HepG2 (cell line): Measurements from ENCODE around the gene SLX9. TPM values are rescaled to one million over a fixed set of nuclear protein-coding genes. Genes with fewer than 3 reads are reported as not detected.

Source experiments
- BCL6 ChIP-seq: IDR thresholded peaks from 2 replicates; pipeline ENCODE4 v1.6.1; 2016; ENCODE audit warnings: missing genetic modification reagents, missing compliant biosample characterization
- EEA1 ChIP-seq: sonication (generic); formaldehyde crosslinking; IDR thresholded peaks from 2 replicates; pipeline ENCODE4 v1.5.1; 2020; ENCODE audit warnings: mild to moderate bottlenecking, missing genetic modification reagents, borderline replicate concordance
- HDAC2 ChIP-seq: sonication (generic); formaldehyde crosslinking; IDR thresholded peaks from 2 replicates; pipeline ENCODE4 v1.4.0; 2020; ENCODE audit warnings: missing genetic modification reagents
- ISX ChIP-seq: sonication (generic); formaldehyde crosslinking; conservative IDR thresholded peaks from 2 replicates; pipeline ENCODE4 v1.5.0; 2020; ENCODE audit warnings: missing genetic modification reagents
- KAT2B ChIP-seq: fragments of 150-350 bp; IDR thresholded peaks from 2 replicates; pipeline ENCODE4 v1.6.1; 2014; ENCODE audit warnings: low read depth, low read length, borderline replicate concordance
- MEIS1 ChIP-seq: sonication (generic); formaldehyde crosslinking; IDR thresholded peaks from 2 replicates; pipeline ENCODE4 v1.9.0; 2021; ENCODE audit warnings: mild to moderate bottlenecking, missing genetic modification reagents, moderate library complexity, borderline replicate concordance
- PAF1 ChIP-seq: IDR thresholded peaks from 2 replicates; pipeline ENCODE4 v1.6.1; 2016; ENCODE audit warnings: missing genetic modification reagents, missing compliant biosample characterization
- POGZ ChIP-seq: sonication (generic); formaldehyde crosslinking; IDR thresholded peaks from 2 replicates; pipeline ENCODE4 v1.4.0; 2020; ENCODE audit warnings: mild to moderate bottlenecking, missing genetic modification reagents
- POLR2A ChIP-seq, 2 experiments: IDR thresholded peaks; 2 replicates each; pipeline ENCODE4 v1.6.1; 2011; ENCODE audit warnings: low read depth in 2 of 2, low read length in 2 of 2, mild to moderate bottlenecking in 1 of 2, moderate library complexity in 1 of 2; ENCODE audit not compliant: insufficient read depth in 1 of 2
- ZFP1 ChIP-seq: IDR thresholded peaks from 2 replicates; pipeline ENCODE4 v1.6.1; 2016
- ZNF121 ChIP-seq: sonication (generic); formaldehyde crosslinking; IDR thresholded peaks from 2 replicates; pipeline ENCODE4 v1.5.0; 2020; ENCODE audit warnings: mild to moderate bottlenecking, missing genetic modification reagents
- ZNF317 ChIP-seq: sonication (generic); formaldehyde crosslinking; IDR thresholded peaks from 2 replicates; pipeline ENCODE4 v1.5.0; 2020; ENCODE audit warnings: mild to moderate bottlenecking, missing genetic modification reagents
- ZNF713 ChIP-seq: sonication (generic); formaldehyde crosslinking; IDR thresholded peaks from 2 replicates; pipeline ENCODE4 v1.4.0; 2020; ENCODE audit warnings: mild to moderate bottlenecking, missing genetic modification reagents
- ZNF772 ChIP-seq: sonication (generic); formaldehyde crosslinking; IDR thresholded peaks from 2 replicates; pipeline ENCODE4 v1.5.0; 2020; ENCODE audit warnings: mild to moderate bottlenecking, missing genetic modification reagents
- polyA plus RNA-seq, 8 experiments: library from polyadenylated mRNA; depleted of rRNA in 3 of 8; stranded (reverse) in 7 of 8; unstranded in 1 of 8; fragments of >200 nt; fragmentation: Illumina TruSeq in 4 of 8; extraction: Trizol in 4 of 8; gene quantifications; 2 replicates each; pipeline versions ENCODE4 v1.2.1 to v1.2.3, GENCODE V29; 2011 to 2016; ENCODE audit warnings: low read depth in 4 of 8, missing spikeins in 1 of 8, mixed read lengths in 1 of 8; ENCODE audit not compliant: insufficient read depth in 1 of 8
- total RNA-seq, 5 experiments: library from RNA; depleted of rRNA; stranded (reverse); fragments of >200 nt; fragmentation: Illumina TruSeq; extraction: Trizol; gene quantifications; 2 replicates each; pipeline ENCODE4 v1.2.3, GENCODE V29; 2016; ENCODE audit warnings: low read depth in 1 of 5
- TF ChIP-seq, protein P1 (sequence below), 2 experiments: sonication (generic) in 1 of 2; formaldehyde crosslinking in 1 of 2; IDR thresholded peaks; 2 replicates each; pipeline versions ENCODE4 v1.6.1 to v1.9.0; 2014 to 2022; ENCODE audit warnings: antibody characterized with exemption in 1 of 2, borderline replicate concordance in 1 of 2, inconsistent platforms in 1 of 2, low read depth in 1 of 2, missing genetic modification reagents in 1 of 2
- TF ChIP-seq, protein P2 (sequence below): sonication (generic); formaldehyde crosslinking; IDR thresholded peaks from 2 replicates; pipeline ENCODE4 v1.8.1; 2023; ENCODE audit warnings: missing genetic modification reagents, mild to moderate bottlenecking, borderline replicate concordance
- TF ChIP-seq, protein P3 (sequence below): sonication (generic); formaldehyde crosslinking; IDR thresholded peaks from 2 replicates; pipeline ENCODE4 v1.9.0; 2021; ENCODE audit warnings: missing genetic modification reagents, mild to moderate bottlenecking, borderline replicate concordance
- TF ChIP-seq, protein P4 (sequence below): sonication (generic); formaldehyde crosslinking; IDR thresholded peaks from 2 replicates; pipeline ENCODE4 v1.5.1; 2020; ENCODE audit warnings: mild to moderate bottlenecking, missing genetic modification reagents

SLX9 gene
- total and polyA plus RNA-seq, 2 of the 13 experiments (the other 11 are each of a cell fraction or from before 2014, with no cell fraction given): 21.0 to 47.1 TPM

- TF ChIP-seq, protein P1, sequence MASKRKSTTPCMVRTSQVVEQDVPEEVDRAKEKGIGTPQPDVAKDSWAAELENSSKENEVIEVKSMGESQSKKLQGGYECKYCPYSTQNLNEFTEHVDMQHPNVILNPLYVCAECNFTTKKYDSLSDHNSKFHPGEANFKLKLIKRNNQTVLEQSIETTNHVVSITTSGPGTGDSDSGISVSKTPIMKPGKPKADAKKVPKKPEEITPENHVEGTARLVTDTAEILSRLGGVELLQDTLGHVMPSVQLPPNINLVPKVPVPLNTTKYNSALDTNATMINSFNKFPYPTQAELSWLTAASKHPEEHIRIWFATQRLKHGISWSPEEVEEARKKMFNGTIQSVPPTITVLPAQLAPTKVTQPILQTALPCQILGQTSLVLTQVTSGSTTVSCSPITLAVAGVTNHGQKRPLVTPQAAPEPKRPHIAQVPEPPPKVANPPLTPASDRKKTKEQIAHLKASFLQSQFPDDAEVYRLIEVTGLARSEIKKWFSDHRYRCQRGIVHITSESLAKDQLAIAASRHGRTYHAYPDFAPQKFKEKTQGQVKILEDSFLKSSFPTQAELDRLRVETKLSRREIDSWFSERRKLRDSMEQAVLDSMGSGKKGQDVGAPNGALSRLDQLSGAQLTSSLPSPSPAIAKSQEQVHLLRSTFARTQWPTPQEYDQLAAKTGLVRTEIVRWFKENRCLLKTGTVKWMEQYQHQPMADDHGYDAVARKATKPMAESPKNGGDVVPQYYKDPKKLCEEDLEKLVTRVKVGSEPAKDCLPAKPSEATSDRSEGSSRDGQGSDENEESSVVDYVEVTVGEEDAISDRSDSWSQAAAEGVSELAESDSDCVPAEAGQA (IDR thresholded peaks at IDR 0.05; ENCODE audit: low read depth): no peak
- TF ChIP-seq, protein P1 (CRISPR knock-in tag; IDR thresholded peaks at IDR 0.05; ENCODE audit: borderline replicate concordance): no peak
- TF ChIP-seq, protein P2, sequence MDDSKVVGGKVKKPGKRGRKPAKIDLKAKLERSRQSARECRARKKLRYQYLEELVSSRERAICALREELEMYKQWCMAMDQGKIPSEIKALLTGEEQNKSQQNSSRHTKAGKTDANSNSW (CRISPR knock-in tag): 0 out of 2 replicates have a peak, but pooled peaks have one; percentile 1
- 0 out of 2 replicates have a peak, but pooled peaks have one; percentile 1 for TF ChIP-seq ISX (CRISPR knock-in tag)
- TF ChIP-seq HDAC2 (CRISPR knock-in tag): 0 out of 2 replicates have a peak, but pooled peaks have one; percentile 1
- TF ChIP-seq, protein P3, sequence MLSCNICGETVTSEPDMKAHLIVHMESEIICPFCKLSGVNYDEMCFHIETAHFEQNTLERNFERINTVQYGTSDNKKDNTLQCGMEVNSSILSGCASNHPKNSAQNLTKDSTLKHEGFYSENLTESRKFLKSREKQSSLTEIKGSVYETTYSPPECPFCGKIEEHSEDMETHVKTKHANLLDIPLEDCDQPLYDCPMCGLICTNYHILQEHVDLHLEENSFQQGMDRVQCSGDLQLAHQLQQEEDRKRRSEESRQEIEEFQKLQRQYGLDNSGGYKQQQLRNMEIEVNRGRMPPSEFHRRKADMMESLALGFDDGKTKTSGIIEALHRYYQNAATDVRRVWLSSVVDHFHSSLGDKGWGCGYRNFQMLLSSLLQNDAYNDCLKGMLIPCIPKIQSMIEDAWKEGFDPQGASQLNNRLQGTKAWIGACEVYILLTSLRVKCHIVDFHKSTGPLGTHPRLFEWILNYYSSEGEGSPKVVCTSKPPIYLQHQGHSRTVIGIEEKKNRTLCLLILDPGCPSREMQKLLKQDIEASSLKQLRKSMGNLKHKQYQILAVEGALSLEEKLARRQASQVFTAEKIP (CRISPR knock-in tag): no peak
- TF ChIP-seq, protein P4, sequence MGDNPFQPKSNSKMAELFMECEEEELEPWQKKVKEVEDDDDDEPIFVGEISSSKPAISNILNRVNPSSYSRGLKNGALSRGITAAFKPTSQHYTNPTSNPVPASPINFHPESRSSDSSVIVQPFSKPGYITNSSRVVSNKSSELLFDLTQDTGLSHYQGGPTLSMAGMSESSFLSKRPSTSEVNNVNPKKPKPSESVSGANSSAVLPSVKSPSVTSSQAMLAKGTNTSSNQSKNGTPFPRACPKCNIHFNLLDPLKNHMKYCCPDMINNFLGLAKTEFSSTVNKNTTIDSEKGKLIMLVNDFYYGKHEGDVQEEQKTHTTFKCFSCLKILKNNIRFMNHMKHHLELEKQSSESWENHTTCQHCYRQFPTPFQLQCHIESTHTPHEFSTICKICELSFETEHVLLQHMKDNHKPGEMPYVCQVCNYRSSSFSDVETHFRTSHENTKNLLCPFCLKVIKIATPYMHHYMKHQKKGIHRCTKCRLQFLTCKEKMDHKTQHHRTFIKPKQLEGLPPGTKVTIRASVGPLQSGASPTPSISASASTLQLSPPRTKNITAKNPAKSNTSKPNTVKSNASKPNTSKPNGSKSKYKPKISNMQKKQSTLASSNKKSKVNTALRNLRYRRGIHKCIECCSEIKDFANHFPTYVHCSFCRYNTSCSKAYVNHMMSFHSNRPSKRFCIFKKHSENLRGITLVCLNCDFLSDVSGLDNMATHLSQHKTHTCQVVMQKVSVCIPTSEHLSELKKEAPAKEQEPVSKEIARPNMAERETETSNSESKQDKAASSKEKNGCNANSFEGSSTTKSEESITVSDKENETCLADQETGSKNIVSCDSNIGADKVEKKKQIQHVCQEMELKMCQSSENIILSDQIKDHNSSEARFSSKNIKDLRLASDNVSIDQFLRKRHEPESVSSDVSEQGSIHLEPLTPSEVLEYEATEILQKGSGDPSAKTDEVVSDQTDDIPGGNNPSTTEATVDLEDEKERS (CRISPR knock-in tag): peak; percentile 56
- TF ChIP-seq BCL6 (CRISPR knock-in tag): no peak
- 0 out of 2 replicates have a peak, but pooled peaks have one; percentile 18 for TF ChIP-seq ZNF713
- TF ChIP-seq ZNF317 (CRISPR knock-in tag): peak; percentile 58; the same call in 1 of the 2 replicates
- no peak for TF ChIP-seq MEIS1 (CRISPR knock-in tag)
- no peak for TF ChIP-seq ZNF772 (CRISPR knock-in tag)
- TF ChIP-seq ZFP1 (CRISPR knock-in tag): no peak
- peak; percentile 86; the same call in 1 of the 2 replicates for TF ChIP-seq ZNF121 (CRISPR knock-in tag)
- 0 out of 2 replicates have a peak, but pooled peaks have one; percentile 40 for TF ChIP-seq EEA1
- 0 out of 4 replicates have a peak, but pooled peaks of 1 of the 2 experiments have one; percentile 14 for TF ChIP-seq POLR2A (IDR thresholded peaks at IDR 0.05; ENCODE audit: insufficient read depth in 1 of 2, low read depth in 2 of 2, low read length in 2 of 2)
- TF ChIP-seq POGZ: no peak
- TF ChIP-seq PAF1: no peak
- no peak for TF ChIP-seq KAT2B
Observed at GRCh38 chr21:44938772-44939531, 877 bp upstream of the SLX9 start (continued).
